A549 (cell line): Measurements from ENCODE around the gene XRN1. TPM values are rescaled to one million over a fixed set of nuclear protein-coding genes. Genes with fewer than 3 reads are reported as not detected.
A peak's percentile ranks its signal among the peaks of the same experiment; 100 is the strongest.

Source experiments
- ATAC-seq, 2 experiments: fragments of 200-7000 bp in 1 of 2; fragments of >200 bp in 1 of 2; cut with Nextera tagmentation in 1 of 2; cut with Tn5 transposase in 1 of 2; 3 replicates each; pipeline versions ENCODE4 v1.8.0 to v1.9.1; 2018 to 2020; ENCODE audit warnings: mild to moderate bottlenecking in 1 of 2, moderate library complexity in 1 of 2
- CTCF ChIA-PET: fragments of 300-600 bp; sonication (Branson Sonifier 250); formaldehyde crosslinking; extraction: SDS; loops from one replicate; lab custom pipeline; 2021; ENCODE audit warnings: antibody characterized with exemption, inconsistent platforms; lab: Yijun Ruan, JAX
- POLR2A ChIA-PET: fragments of 350-600 bp; formaldehyde crosslinking; extraction: SDS; loops from one replicate; lab custom pipeline; 2021; ENCODE audit warnings: antibody characterized with exemption, inconsistent platforms; lab: Yijun Ruan, JAX
- DNase-seq, 2 experiments: peaks; one replicate each; pipeline versions ENCODE4 v3.0.0 to v3.0.0-alpha.2; 2011 to 2016; ENCODE audit warnings: low read depth in 1 of 2, low spot score in 1 of 2
- FAIRE-seq: peaks from 2 replicates; lab custom pipeline; 2011; peaks lifted over from hg19 to GRCh38; lab: Jason Lieb, UNC
- H3K27ac ChIP-seq, 2 experiments: fragments of >200 bp; sonication (Bioruptor Twin); formaldehyde crosslinking; 3 replicates each; pipeline ENCODE4 v1.5.1; 2016 to 2017
- H3K4me1 ChIP-seq: fragments of >200 bp; sonication (Bioruptor Twin); formaldehyde crosslinking; 3 replicates; pipeline ENCODE4 v1.6.1; 2016
- H3K4me2 ChIP-seq: fragments of >200 bp; sonication (Bioruptor Twin); formaldehyde crosslinking; 3 replicates; pipeline ENCODE4 v1.6.1; 2016
- H3K4me3 ChIP-seq: fragments of >200 bp; sonication (Bioruptor Twin); formaldehyde crosslinking; 3 replicates; pipeline ENCODE4 v1.5.1; 2016
- H3K9me3 ChIP-seq: fragments of >200 bp; sonication (Bioruptor Twin); formaldehyde crosslinking; 3 replicates; pipeline ENCODE4 v1.6.1; 2016
- CHD4 ChIP-seq: fragments of 200-600 bp; sonication (generic); IDR thresholded peaks from 2 replicates; pipeline ENCODE4 v1.6.1; 2016; ENCODE audit warnings: antibody characterized with exemption, mild to moderate bottlenecking, borderline replicate concordance
- E2F6 ChIP-seq: IDR thresholded peaks from 2 replicates; pipeline ENCODE4 v1.6.1; 2012; ENCODE audit warnings: low read depth, borderline replicate concordance
- GATA3 ChIP-seq: IDR thresholded peaks from 2 replicates; pipeline ENCODE4 v1.6.1; 2012; ENCODE audit warnings: borderline replicate concordance
- HOXA7 ChIP-seq: fragments of 250-450 bp; sonication (Bioruptor Pico); IDR thresholded peaks from 2 replicates; pipeline ENCODE4 v1.5.0; 2020; ENCODE audit warnings: mild to moderate bottlenecking, moderate library complexity
- KDM1A ChIP-seq: fragments of 200-600 bp; sonication (generic); IDR thresholded peaks from 2 replicates; pipeline ENCODE4 v1.6.1; 2016; ENCODE audit warnings: low read depth, mild to moderate bottlenecking
- NFE2L2 ChIP-seq: fragments of 150-350 bp; conservative IDR thresholded peaks from 2 replicates; pipeline ENCODE4 v1.6.1; 2014; ENCODE audit warnings: low read length
- NR3C1 ChIP-seq: fragments of >200 bp; sonication (Bioruptor Twin); formaldehyde crosslinking; IDR thresholded peaks from 3 replicates; pipeline ENCODE4 v1.6.1; 2017
- PHF8 ChIP-seq: fragments of 200-600 bp; sonication (generic); IDR thresholded peaks from 2 replicates; pipeline ENCODE4 v1.6.1; 2016; ENCODE audit warnings: low read depth, mild to moderate bottlenecking, antibody characterized with exemption, moderate library complexity, borderline replicate concordance
- SREBF2 ChIP-seq: fragments of 450-650 bp; IDR thresholded peaks from 2 replicates; pipeline ENCODE4 v1.6.1; 2014; ENCODE audit warnings: mild to moderate bottlenecking, moderate library complexity
- WGBS: methylation state at CpG from one replicate; pipeline ENCODE4 v1.1.6; 2017; ENCODE audit errors: missing lambda C conversion rate; 5-methylcytosine and 5-hydroxymethylcytosine counted together
- polyA plus RNA-seq, 4 experiments: library from polyadenylated mRNA; depleted of rRNA in 3 of 4; stranded (reverse); fragments of >200 nt; fragmentation: RNase III in 1 of 4; extraction: RNeasy Plus Mini Kit Qiagen cat#74134 plus additional on column Dnase treatment in 1 of 4; gene quantifications; 2 replicates in 3 of 4; 3 replicates in 1 of 4; pipeline ENCODE4 v1.2.3, GENCODE V29; 2011 to 2017
- TF ChIP-seq, protein P1 (sequence below): fragments of 200-600 bp; sonication (generic); IDR thresholded peaks from 2 replicates; pipeline ENCODE4 v1.6.1; 2016; ENCODE audit warnings: antibody characterized with exemption, mild to moderate bottlenecking, moderate library complexity
- TF ChIP-seq, protein P2 (sequence below): fragments of 250-450 bp; sonication (Bioruptor Pico); IDR thresholded peaks from 2 replicates; pipeline ENCODE4 v1.5.0; 2021; ENCODE audit warnings: mild to moderate bottlenecking, moderate library complexity, borderline replicate concordance

Gene XRN1
- polyA plus RNA-seq, 2 of the 4 experiments (the other 2 are of a cell fraction): 4.2 to 22.6 TPM

GRCh38 chr3:142436951-142437585, 10.8 kb downstream of the XRN1 start (continued):
- TF ChIP-seq, protein P1, sequence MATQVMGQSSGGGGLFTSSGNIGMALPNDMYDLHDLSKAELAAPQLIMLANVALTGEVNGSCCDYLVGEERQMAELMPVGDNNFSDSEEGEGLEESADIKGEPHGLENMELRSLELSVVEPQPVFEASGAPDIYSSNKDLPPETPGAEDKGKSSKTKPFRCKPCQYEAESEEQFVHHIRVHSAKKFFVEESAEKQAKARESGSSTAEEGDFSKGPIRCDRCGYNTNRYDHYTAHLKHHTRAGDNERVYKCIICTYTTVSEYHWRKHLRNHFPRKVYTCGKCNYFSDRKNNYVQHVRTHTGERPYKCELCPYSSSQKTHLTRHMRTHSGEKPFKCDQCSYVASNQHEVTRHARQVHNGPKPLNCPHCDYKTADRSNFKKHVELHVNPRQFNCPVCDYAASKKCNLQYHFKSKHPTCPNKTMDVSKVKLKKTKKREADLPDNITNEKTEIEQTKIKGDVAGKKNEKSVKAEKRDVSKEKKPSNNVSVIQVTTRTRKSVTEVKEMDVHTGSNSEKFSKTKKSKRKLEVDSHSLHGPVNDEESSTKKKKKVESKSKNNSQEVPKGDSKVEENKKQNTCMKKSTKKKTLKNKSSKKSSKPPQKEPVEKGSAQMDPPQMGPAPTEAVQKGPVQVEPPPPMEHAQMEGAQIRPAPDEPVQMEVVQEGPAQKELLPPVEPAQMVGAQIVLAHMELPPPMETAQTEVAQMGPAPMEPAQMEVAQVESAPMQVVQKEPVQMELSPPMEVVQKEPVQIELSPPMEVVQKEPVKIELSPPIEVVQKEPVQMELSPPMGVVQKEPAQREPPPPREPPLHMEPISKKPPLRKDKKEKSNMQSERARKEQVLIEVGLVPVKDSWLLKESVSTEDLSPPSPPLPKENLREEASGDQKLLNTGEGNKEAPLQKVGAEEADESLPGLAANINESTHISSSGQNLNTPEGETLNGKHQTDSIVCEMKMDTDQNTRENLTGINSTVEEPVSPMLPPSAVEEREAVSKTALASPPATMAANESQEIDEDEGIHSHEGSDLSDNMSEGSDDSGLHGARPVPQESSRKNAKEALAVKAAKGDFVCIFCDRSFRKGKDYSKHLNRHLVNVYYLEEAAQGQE: no peak
- TF ChIP-seq, protein P2, sequence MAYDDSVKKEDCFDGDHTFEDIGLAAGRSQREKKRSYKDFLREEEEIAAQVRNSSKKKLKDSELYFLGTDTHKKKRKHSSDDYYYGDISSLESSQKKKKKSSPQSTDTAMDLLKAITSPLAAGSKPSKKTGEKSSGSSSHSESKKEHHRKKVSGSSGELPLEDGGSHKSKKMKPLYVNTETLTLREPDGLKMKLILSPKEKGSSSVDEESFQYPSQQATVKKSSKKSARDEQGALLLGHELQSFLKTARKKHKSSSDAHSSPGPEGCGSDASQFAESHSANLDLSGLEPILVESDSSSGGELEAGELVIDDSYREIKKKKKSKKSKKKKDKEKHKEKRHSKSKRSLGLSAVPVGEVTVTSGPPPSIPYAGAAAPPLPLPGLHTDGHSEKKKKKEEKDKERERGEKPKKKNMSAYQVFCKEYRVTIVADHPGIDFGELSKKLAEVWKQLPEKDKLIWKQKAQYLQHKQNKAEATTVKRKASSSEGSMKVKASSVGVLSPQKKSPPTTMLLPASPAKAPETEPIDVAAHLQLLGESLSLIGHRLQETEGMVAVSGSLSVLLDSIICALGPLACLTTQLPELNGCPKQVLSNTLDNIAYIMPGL (CRISPR knock-in tag): no peak
- no peak for TF ChIP-seq SREBF2
- no peak for TF ChIP-seq E2F6

DNA sequence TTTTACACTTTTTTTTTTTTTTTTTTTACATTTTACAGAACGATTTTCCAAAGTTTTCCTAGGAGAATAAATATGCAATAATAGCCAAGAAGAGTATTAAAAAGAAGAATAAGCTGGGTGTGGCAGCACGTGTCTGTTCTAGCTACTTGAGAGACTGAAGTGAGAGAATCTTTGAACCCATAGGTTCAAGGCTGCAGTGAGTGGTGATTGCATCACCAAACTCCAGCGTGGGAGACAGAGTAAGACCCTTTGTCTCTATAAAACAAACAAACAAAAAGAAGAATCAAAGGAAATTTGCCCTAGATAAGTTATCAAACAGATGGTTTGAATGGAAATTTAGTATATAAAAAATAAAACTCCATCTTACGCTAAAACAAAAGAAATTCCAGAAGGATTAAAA, 13.3 kb downstream of the XRN1 start:
- H3K4me3 ChIP-seq: no peak overlapping the region
- ChIA-PET POLR2A (no interaction called here), CTCF (no interaction called here)
- H3K27ac ChIP-seq: no peak overlapping the region
- no peaks in the 10 kb centered on the region for H3K4me1 ChIP-seq
- H3K9me3 ChIP-seq: no peaks in the 10 kb centered on the region
- WGBS: 60% methylated on average over 4 of the region's 4 CpGs
- no peak overlapping the region for H3K4me2 ChIP-seq
- ATAC-seq (no peak), FAIRE-seq (no peak), DNase-seq (no peak)
- TF ChIP-seq NFE2L2 (no peak), NR3C1 (no peak)

DNA sequence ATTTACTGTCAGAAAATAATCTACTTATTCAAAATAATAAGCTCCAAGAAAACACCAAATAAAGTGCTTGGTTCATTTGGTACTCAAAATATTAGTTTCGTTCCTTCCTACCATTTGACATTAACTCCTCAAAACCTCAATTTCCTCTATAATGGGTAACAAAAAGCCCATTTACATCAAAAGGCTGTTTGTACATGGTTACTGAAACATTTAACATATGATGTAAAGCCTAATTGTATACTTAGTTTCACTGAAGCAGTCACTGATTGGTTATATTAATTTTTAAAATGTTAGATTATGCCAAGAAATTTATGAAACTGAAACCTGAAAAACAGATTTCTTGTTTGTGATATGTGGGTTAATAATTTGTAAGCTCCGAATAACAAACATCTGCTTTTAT, 14.7 kb downstream of the XRN1 start:
- no peaks in the 10 kb centered on the region for H3K4me1 ChIP-seq
- TF ChIP-seq HOXA7 (CRISPR knock-in tag) (no peak), KDM1A (no peak)
- TF ChIP-seq, all 56 proteins: peak for 0
- ChIA-PET POLR2A (no interaction called here), CTCF (no interaction called here)
- Histone ChIP-seq H3K4me2 (no peak overlapping the region), H3K27ac (no peak overlapping the region), H3K4me3 (no peak overlapping the region), H3K9me3 (no peaks in the 10 kb centered on the region)
- ATAC-seq: no peak
- DNase-seq: no peak
- peak; percentile 23 for FAIRE-seq
- 90% methylated on average over 2 of the region's 2 CpGs for WGBS

- H3K9me3 ChIP-seq: no peaks in the 10 kb centered on the region
- no peak overlapping the region for H3K4me2 ChIP-seq
- ChIA-PET CTCF (no interaction called here), POLR2A (no interaction called here)
- ATAC-seq (no peak), DNase-seq (no peak), FAIRE-seq (no peak)
- H3K27ac ChIP-seq: no peak overlapping the region
- no peak overlapping the region for H3K4me3 ChIP-seq
- TF ChIP-seq GATA3: no peak
- no peak for TF ChIP-seq CHD4
- TF ChIP-seq SREBF2: no peak
- TF ChIP-seq PHF8: no peak
- no peaks in the 10 kb centered on the region for H3K4me1 ChIP-seq
Measured at GRCh38 chr3:142429582-142429981, 18.3 kb downstream of the XRN1 start.
